Stimulated activated naive B cell treated with anti-CD40 and anti-IgM and Interleukin-4, amounts not matched to agents 10 μg/mL and 1 μg/mL and 100 μg/mL, for 72 hours (primary cell): Measurements from ENCODE around the gene JARID2.

ENCODE experiments used
- ATAC-seq, 2 donors: fragments of 150-1000 bp; cut with Tn5 transposase; replicated peaks; 2 replicates each; pipeline ENCODE4 v1.10.0; 2021; ENCODE audit warnings: moderate library complexity in 1 of 2
- DNase-seq: peaks from one replicate; pipeline ENCODE4 v3.0.0; 2021
- H3K27ac Mint-ChIP-seq: one replicate; pipeline ENCODE4 v1.8.0; 2022; ENCODE audit warnings: mild to moderate bottlenecking, mixed read lengths
- H3K27me3 Mint-ChIP-seq, 2 donors: one replicate each; pipeline ENCODE4 v1.8.0; 2022; ENCODE audit warnings: mixed read lengths in 2 of 2
- H3K36me3 Mint-ChIP-seq, 2 donors: one replicate each; pipeline ENCODE4 v1.8.0; 2022; ENCODE audit warnings: mixed read lengths in 2 of 2, mild to moderate bottlenecking in 1 of 2
- H3K4me1 Mint-ChIP-seq, 2 donors: one replicate each; pipeline ENCODE4 v1.8.0; 2022; ENCODE audit warnings: mixed read lengths in 2 of 2, mild to moderate bottlenecking in 1 of 2
- H3K4me3 Mint-ChIP-seq, 2 donors: one replicate each; pipeline ENCODE4 v1.8.0; 2022; ENCODE audit warnings: mild to moderate bottlenecking in 2 of 2, mixed read lengths in 2 of 2, moderate library complexity in 1 of 2
- H3K9me3 Mint-ChIP-seq, 2 donors: one replicate each; pipeline ENCODE4 v1.8.0; 2022; ENCODE audit warnings: mixed read lengths in 2 of 2, mild to moderate bottlenecking in 1 of 2

The JARID2 gene

DNA sequence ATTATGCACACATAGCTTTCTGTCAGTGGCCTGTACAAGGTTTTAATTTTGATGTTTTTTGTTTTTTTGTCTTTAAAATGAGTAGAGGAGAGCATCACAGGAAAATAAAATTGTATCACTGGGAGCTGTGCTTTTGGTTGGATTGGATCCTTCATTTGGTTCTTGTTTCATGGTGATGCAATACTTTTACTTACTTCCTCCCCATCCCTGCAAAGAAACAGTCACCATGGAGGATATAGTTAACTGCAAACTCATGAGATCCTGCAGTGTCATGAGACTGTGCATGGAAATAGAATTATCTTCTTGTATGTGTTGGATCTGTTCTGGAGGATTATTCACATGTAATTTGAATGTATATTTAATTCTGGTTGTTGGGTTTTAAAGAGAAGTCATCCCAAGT is 122.3 kb downstream of the JARID2 start:
- H3K36me3 Mint-ChIP-seq, result peaks cover 4 to 16% of the 10 kb centered on the region in 2 donors
- no peak for ATAC-seq
- H3K27ac Mint-ChIP-seq, result peak overlapping the region; percentile 43
- no peak for DNase-seq
- no peaks in the 10 kb centered on the region for H3K27me3 Mint-ChIP-seq
- H3K4me3 Mint-ChIP-seq, result no peak overlapping the region
- no peaks in the 10 kb centered on the region for H3K9me3 Mint-ChIP-seq
- peaks cover 56 to 67% of the 10 kb centered on the region in 2 donors for H3K4me1 Mint-ChIP-seq

DNA sequence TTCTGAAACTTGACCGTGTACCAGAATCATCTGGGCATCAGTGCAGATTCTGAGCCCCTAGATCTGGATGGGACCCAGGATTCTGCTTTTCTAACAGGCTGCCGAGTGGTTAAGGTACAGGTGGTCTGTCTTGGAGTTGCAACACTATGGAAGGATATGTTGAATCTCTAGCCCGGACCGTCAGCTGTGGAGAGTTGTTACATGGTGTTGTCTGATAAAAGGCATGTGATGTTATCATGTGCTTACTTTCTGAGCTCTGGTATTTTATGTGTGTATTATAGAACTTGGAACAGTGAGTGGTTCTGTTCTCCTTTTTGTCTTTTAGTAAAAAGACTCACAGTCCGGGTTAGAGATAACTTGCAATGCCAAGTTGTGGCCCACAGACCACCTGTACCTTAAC is 123.0 kb downstream of the JARID2 start:
- no peak for ATAC-seq
- Mint-ChIP-seq H3K27me3 (no peaks in the 10 kb centered on the region), H3K9me3 (no peaks in the 10 kb centered on the region), H3K27ac (no peak overlapping the region), H3K36me3 (peaks cover 4 to 16% of the 10 kb centered on the region in 2 donors), H3K4me3 (no peak overlapping the region), H3K4me1 (peaks cover 56 to 67% of the 10 kb centered on the region in 2 donors)
- no peak for DNase-seq

DNA sequence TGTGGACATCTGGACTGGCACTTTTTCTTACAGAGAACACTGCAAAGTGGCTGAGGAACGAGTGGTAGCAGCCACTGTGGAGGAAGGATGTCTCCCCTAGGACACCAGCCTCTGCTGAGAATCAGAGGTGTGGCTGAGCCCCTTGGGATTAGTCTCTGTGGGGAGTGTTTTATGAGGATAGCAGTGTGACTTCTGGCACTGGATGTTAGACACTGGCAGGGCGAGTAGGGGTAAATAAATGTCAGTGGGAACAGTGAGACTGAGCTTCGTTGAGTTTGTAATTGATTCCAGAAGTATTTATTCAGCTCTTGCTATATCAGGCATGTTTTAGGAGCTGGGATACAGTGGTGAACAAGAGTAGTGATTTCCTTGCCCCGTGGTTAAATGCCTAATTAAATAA is 124.0 kb downstream of the JARID2 start:
- H3K4me1 Mint-ChIP-seq, result peaks cover 48 to 67% of the 10 kb centered on the region in 2 donors
- ATAC-seq (no peak), DNase-seq (no peak)
- no peak overlapping the region for H3K4me3 Mint-ChIP-seq
- H3K36me3 Mint-ChIP-seq, result peaks cover 4 to 16% of the 10 kb centered on the region in 2 donors
- H3K27ac Mint-ChIP-seq, result peak overlapping the region; percentile 20
- H3K27me3 Mint-ChIP-seq, result no peaks in the 10 kb centered on the region
- H3K9me3 Mint-ChIP-seq, result no peaks in the 10 kb centered on the region

DNA sequence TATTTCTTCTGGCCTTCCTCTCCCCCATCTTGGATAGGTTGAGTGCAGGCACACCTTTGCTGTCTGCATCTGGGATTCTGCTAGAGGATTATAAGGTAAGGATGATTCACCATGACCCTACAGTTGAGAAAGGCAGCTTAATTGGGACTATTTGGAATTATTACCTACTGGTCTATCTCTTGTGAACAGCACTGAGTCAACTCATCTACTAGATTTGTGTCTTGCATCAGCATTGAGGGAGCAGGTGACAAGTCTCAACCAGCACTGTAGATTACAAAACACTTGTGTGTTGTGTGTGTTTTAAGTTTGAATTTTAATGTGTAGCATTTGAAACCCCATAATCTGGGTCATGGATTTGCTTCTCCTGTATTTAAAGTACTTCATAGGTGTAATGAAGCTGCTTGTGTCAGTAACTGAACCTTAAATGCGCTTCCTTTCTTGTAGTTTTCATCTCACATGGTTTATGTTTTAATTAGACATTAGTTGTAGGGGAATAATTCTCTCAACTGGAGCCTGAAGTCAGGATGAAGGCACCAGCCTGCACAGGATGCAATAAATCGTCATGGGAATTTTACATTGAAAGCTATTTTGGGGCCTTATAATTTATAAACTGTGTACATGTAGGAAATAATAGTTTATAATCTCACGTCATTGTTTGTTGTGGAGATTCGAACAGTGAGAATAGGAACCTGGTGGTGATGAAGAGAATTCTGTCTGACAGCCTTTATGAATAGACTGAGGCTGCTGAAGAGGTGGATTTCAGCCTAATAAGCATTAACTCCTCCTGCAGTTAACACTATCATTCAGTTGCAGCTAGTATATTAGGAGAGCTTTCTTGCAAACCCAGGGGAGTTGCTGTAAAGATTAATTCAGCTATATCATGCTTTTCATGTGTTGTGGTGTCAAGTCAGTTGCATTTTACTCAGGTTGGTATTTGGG is 125.1 kb downstream of the JARID2 start:
- H3K36me3 Mint-ChIP-seq, result peaks cover 4 to 16% of the 10 kb centered on the region in 2 donors

DNA sequence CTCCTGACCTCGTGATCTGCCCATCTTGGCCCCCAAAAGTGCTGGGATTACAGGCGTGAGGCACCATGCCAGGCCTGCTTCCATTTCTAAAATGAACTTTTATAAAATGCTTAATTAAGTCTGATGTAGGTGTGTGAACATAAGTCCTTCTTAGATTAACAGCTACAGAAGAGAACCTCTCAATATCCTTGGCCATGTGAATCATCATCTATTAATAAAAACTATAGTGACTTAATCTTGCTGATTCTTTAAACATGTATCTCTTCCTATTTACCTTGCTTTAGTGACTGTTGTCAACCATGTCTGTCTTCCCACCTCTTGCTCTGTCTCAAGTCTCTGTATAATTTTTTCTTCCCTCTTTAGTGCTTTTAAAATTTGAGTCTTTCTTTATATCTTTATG is 127.1 kb downstream of the JARID2 start:
- H3K36me3 Mint-ChIP-seq, result peaks cover 12 to 32% of the 10 kb centered on the region in 2 donors
- H3K9me3 Mint-ChIP-seq, result peaks cover 4 to 6% of the 10 kb centered on the region in 2 donors
- DNase-seq, result no peak
- H3K27me3 Mint-ChIP-seq, result no peaks in the 10 kb centered on the region
- no peak overlapping the region for H3K27ac Mint-ChIP-seq
- H3K4me3 Mint-ChIP-seq, result no peak overlapping the region
- ATAC-seq, result no peak
- H3K4me1 Mint-ChIP-seq, result peaks cover 40 to 50% of the 10 kb centered on the region in 2 donors

More for the DNA sequence above, 125.1 kb downstream of the JARID2 start:
- peaks cover 41 to 59% of the 10 kb centered on the region in 2 donors for H3K4me1 Mint-ChIP-seq
- H3K27me3 Mint-ChIP-seq, result no peaks in the 10 kb centered on the region
- no peak overlapping the region for H3K27ac Mint-ChIP-seq
- DNase-seq (no peak), ATAC-seq (no peak)
- no peak overlapping the region for H3K4me3 Mint-ChIP-seq
- H3K9me3 Mint-ChIP-seq, result no peaks in the 10 kb centered on the region

DNA sequence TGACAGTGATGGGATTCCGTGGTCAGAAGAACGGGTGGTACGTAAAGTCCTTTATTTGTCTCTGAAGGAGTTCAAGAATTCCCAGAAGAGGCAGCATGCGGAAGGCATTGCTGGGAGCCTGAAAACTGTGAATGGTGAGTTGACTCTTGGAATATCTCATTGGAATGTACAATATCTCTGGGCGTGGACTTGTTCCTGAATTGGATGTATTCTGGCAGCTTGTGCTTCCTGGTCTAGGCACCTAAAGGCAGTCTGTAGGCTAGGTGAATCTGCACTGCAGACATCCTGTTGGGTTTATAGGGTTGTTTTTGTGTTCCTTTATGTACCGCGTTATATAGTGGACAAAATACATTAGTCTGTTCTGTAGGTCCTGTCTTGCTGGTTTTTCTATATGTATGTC is 128.2 kb downstream of the JARID2 start:
- DNase-seq (no peak), ATAC-seq (no peak)
- Mint-ChIP-seq H3K4me3 (no peak overlapping the region), H3K4me1 (peaks cover 37 to 51% of the 10 kb centered on the region in 2 donors), H3K9me3 (peaks cover 4 to 6% of the 10 kb centered on the region in 2 donors), H3K27me3 (no peaks in the 10 kb centered on the region), H3K27ac (no peak overlapping the region), H3K36me3 (peaks cover 8 to 26% of the 10 kb centered on the region in 2 donors)

DNA sequence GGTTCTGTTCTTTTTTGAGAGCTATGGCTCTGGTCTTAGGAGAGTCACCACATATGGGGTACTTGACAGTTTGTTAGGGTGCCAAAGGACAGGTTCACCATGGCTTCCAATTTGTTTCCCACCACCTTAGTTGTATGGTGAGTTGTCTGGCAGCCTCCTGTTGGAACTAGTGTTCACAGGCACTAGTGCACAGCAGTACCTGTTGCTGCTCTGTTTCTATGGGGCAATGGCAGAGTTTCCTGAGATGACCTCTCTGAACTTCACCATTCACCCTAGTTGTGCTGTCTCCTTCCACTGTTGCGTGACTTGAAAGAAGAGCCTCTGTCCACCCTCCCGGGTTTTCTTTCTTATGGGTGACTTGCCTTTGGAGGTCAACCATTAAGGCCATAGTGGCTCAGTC is 129.1 kb downstream of the JARID2 start:
- H3K36me3 Mint-ChIP-seq, result peaks cover 8 to 25% of the 10 kb centered on the region in 2 donors
- DNase-seq (no peak), ATAC-seq (no peak)
- no peak overlapping the region for H3K27ac Mint-ChIP-seq
- H3K4me1 Mint-ChIP-seq, result peaks cover 31 to 52% of the 10 kb centered on the region in 2 donors
- H3K9me3 Mint-ChIP-seq, result peaks cover 4 to 6% of the 10 kb centered on the region in 2 donors
- H3K4me3 Mint-ChIP-seq, result no peak overlapping the region
- no peaks in the 10 kb centered on the region for H3K27me3 Mint-ChIP-seq

DNA sequence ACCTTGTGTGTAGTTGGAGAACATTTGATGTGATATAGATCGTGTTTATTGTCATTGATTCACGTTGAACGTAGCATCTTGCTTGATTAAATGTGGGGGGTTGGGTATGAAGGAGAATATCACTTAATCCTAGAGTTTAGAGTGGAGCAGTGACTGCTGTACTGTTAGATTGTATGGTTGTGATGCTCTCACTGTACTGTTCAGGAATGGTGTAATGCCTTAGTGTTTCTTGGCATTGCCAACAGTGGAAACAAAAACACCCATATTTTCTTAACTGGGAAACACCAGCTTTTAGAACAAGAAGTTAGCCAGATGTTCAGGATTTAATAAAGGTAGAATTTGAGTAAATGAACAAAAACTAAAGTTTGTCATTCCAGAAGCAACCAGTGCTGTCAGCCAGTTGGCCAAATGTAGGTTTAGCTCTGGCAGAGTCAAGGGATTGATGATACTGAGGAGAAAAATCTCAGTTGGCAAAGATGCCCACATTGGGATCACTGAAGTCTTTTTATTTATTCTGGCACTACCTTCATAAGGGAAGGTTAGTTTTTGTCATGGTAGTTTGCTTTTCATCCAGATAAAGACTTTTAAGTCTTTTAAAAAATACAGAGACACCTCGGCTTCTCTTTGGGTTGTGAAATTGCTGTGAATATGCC is 129.9 kb downstream of the JARID2 start:
- ATAC-seq (no peak), DNase-seq (no peak)
- Mint-ChIP-seq H3K4me1 (peaks cover 29 to 49% of the 10 kb centered on the region in 2 donors), H3K4me3 (no peak overlapping the region), H3K36me3 (peaks cover 8 to 29% of the 10 kb centered on the region in 2 donors), H3K27ac (no peak overlapping the region), H3K27me3 (no peaks in the 10 kb centered on the region), H3K9me3 (peaks cover 4 to 6% of the 10 kb centered on the region in 2 donors)

DNA sequence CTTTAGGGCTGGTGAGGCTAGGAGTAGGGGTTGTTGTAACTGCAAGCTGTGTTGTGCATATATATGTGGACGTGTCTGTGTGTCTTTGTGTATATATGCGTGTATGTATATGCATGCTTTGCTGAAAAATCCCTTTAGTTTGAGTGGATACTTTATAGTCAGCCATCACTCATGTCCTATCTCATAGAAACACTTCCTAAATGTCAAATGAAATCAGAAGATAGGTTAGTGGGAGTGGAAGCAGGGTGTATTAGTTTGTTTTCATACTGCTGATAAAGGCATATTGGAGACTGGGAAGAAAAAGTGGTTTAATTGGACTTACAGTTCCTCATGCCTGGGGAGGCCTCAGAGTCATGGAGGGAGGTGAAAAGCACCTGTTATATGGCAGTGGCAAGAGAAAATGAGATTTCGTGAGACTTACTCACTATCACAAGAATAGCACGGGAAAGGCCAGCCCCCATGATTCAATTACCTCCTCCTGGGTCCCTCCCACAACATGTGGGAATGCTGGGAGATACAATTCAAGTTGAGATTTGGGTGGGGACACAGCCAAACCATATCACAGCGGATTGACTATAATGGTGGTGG is 131.1 kb downstream of the JARID2 start:
- Mint-ChIP-seq H3K27me3 (no peaks in the 10 kb centered on the region), H3K4me3 (no peak overlapping the region), H3K9me3 (peaks cover 4 to 6% of the 10 kb centered on the region in 2 donors), H3K4me1 (peaks cover 24 to 49% of the 10 kb centered on the region in 2 donors), H3K27ac (peak overlapping the region; percentile 60), H3K36me3 (peaks cover 8 to 40% of the 10 kb centered on the region in 2 donors)
- ATAC-seq (no peak), DNase-seq (no peak)

DNA sequence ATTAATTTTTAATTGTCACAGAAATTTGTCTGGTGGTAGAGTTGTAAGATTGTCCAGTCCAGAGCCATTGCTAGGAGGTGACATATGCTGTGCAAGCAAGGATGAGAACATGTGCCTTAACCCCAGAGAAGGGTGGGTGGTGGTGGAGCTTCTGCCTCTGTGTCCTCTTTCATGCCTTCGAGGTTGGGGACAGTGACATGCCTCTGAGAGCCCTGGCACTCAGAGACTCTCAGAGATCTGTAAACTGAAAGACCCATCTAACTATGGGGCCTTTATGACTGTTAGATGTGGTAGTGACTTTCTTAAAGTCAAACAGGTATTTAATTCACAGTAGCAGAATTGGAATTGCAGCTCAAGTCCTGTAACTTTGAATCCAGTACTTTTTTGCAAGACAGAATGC is 132.4 kb downstream of the JARID2 start:
- DNase-seq, result no peak
- H3K4me3 Mint-ChIP-seq, result no peak overlapping the region
- peaks cover 11 to 46% of the 10 kb centered on the region in 2 donors for H3K36me3 Mint-ChIP-seq
- no peak overlapping the region for H3K27ac Mint-ChIP-seq
- peak; percentile 18 to 49 for ATAC-seq
- H3K9me3 Mint-ChIP-seq, result peaks cover 4 to 6% of the 10 kb centered on the region in 2 donors
- no peaks in the 10 kb centered on the region for H3K27me3 Mint-ChIP-seq
- peaks cover 32 to 61% of the 10 kb centered on the region in 2 donors for H3K4me1 Mint-ChIP-seq

DNA sequence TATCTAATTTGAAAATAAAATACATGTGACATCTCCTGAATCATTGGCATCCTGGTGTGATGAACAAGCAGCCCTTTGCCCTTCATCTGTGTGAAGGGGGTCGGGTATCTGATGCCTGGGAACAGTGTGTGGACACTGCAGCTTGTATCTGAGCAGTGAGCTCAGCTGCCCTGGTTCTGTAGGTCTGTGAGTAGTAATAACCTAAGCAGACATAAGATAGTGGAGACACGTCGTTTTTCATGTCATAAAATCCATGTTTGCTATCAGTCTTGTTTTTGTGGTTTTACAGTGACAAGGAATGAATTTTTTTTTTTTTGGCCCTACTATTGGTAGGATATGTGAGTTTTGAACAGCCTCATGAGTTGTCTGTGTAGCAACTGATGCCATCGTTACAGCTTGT is 133.0 kb downstream of the JARID2 start:
- no peak overlapping the region for H3K4me3 Mint-ChIP-seq
- H3K27ac Mint-ChIP-seq, result no peak overlapping the region
- no peak for DNase-seq

DNA sequence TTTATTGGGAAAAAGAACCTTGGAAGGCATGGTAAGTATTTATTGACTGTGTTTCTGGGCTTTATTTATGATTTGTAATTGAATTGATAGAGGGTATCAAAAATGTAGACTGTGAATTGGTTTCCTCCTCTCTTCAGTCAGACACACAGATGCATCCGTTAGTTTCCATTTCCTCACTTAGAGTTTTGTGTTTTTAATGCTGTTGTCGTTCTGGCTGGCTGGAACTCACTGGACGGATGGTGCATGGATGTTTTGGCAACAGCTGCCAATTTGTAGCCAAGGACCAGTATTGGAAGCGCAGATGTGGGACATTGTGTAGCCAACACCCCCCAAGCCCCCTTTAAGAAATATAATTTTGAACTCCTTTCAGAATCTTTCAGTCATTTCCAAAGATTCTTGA is 134.5 kb downstream of the JARID2 start:
- Mint-ChIP-seq H3K27me3 (no peaks in the 10 kb centered on the region), H3K4me1 (peaks cover 45 to 80% of the 10 kb centered on the region in 2 donors), H3K27ac (no peak overlapping the region), H3K4me3 (no peak overlapping the region), H3K36me3 (peaks cover 11 to 48% of the 10 kb centered on the region in 2 donors), H3K9me3 (peaks cover 4 to 6% of the 10 kb centered on the region in 2 donors)
- DNase-seq (no peak), ATAC-seq (no peak)

More for the DNA sequence above, 133.0 kb downstream of the JARID2 start:
- Mint-ChIP-seq H3K36me3 (peaks cover 11 to 48% of the 10 kb centered on the region in 2 donors), H3K4me1 (peaks cover 35 to 66% of the 10 kb centered on the region in 2 donors), H3K9me3 (peaks cover 4 to 6% of the 10 kb centered on the region in 2 donors), H3K27me3 (no peaks in the 10 kb centered on the region)
- ATAC-seq, result no peak

DNA sequence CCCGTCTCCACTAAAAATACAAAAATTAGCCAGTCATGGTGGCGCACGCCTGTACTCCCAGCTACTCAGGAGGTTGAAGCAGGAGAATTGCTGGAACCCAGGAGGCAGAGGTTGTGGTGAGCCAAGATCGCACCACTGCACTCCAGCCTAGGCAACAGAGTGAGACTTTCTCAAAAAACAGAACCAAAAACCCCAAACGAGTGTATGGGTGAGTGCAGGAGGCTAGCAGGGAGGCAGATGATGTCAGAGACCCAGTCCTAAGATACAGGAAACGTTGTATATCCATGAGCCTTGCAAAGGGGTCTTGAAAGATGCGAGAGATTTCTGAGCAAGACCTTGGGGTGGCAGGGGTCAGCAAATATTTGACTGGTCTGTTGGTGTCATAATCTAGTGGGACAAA is 136.2 kb downstream of the JARID2 start:
- Mint-ChIP-seq H3K27ac (peak overlapping the region; percentile 37), H3K4me3 (no peak overlapping the region), H3K36me3 (peaks cover 8 to 38% of the 10 kb centered on the region in 2 donors), H3K27me3 (no peaks in the 10 kb centered on the region), H3K9me3 (peaks cover 2% of the 10 kb centered on the region in 2 donors), H3K4me1 (peaks cover 55 to 92% of the 10 kb centered on the region in 2 donors)
- DNase-seq, result no peak
- peak; percentile 42 to 56 for ATAC-seq

DNA sequence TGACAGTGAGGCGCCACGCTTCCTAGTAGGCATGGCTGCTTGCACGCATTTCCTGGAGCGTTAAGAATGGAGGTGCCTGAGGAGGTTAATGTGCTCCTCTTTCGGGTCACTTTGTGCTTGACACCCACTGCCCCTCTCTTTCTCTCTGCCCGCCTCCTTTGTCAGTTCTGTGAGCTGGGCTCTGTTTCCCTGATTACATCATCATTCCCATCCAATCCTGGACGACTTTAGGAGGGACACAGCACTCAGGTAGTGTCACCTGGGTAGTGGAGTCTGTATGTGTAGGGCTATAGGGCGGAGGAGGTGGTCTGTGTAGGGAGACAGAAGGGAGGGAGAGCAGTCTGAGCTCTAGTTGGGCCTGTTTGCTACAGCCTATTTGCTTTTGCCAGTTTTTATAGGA is 136.8 kb downstream of the JARID2 start:
- ATAC-seq (no peak), DNase-seq (no peak)
- Mint-ChIP-seq H3K4me3 (no peak overlapping the region), H3K27me3 (no peaks in the 10 kb centered on the region), H3K27ac (no peak overlapping the region), H3K9me3 (no peaks in the 10 kb centered on the region), H3K4me1 (peaks cover 59 to 94% of the 10 kb centered on the region in 2 donors), H3K36me3 (peaks cover 4 to 33% of the 10 kb centered on the region in 2 donors)
